Stomach (tissue), 9 donors: Measurements from ENCODE around the gene ESYT3. TPM values are rescaled to one million over a fixed set of nuclear protein-coding genes. Genes with fewer than 3 reads are reported as not detected.

Experiments used
- DNase-seq, 2 donors: peaks; one replicate each; pipeline versions ENCODE4 v3.0.0 to v3.0.0-alpha.2; 2013 to 2019
- H3K27ac ChIP-seq, 5 donors: fragments of 200-600 bp in 4 of 5; sonication (generic) in 4 of 5; one replicate each; pipeline ENCODE4 v1.5.1; 2013 to 2019; ENCODE audit warnings: mild to moderate bottlenecking in 1 of 5, moderate library complexity in 1 of 5
- H3K27me3 ChIP-seq, 3 donors: fragments of 200-600 bp; sonication (generic); one replicate each; pipeline ENCODE4 v1.5.1; 2017 to 2019; ENCODE audit warnings: mixed run types in 1 of 3
- H3K36me3 ChIP-seq, 4 donors: fragments of 200-600 bp; sonication (generic); 1 replicate in 3 of 4; 2 replicates in 1 of 4; pipeline ENCODE4 v1.5.1; 2016 to 2019
- H3K4me1 ChIP-seq, 4 donors: fragments of 200-600 bp; sonication (generic); one replicate each; pipeline ENCODE4 v1.5.1; 2016 to 2019
- H3K4me3 ChIP-seq, 4 donors: fragments of 200-600 bp; sonication (generic) in 3 of 4; one replicate each; pipeline ENCODE4 v1.5.1; 2016 to 2019; ENCODE audit warnings: mild to moderate bottlenecking in 1 of 4
- H3K9me3 ChIP-seq, 4 donors: fragments of 200-600 bp; sonication (generic); one replicate each; pipeline ENCODE4 v1.5.1; 2016 to 2019
- EP300 ChIP-seq: sonication (generic); formaldehyde crosslinking; IDR thresholded peaks from one replicate; pipeline ENCODE4 v1.6.1; 2017; ENCODE audit warnings: antibody characterized with exemption
- POLR2A ChIP-seq, 4 donors: fragments of 450-650 bp; IDR thresholded peaks; one replicate each; pipeline ENCODE4 v1.6.1; 2016; ENCODE audit warnings: antibody characterized with exemption in 4 of 4, control low read depth in 2 of 4, mild to moderate bottlenecking in 1 of 4, moderate library complexity in 1 of 4
- POLR2AphosphoS5 ChIP-seq, 3 donors: sonication (generic); formaldehyde crosslinking; IDR thresholded peaks; one replicate each; pipeline ENCODE4 v1.6.1; 2016; ENCODE audit warnings: antibody characterized with exemption in 3 of 3
- WGBS, 5 donors: extraction: QIAGEN DNeasy Blood & Tissue Kit in 3 of 5; methylation state at CpG; one replicate each; pipeline versions ENCODE4 v1.1.5 to v1.1.7; 2013 to 2018; 5-methylcytosine and 5-hydroxymethylcytosine counted together
- intact Hi-C: fragments of 100-400 bp; cut with DNase I; formaldehyde crosslinking; loops from one replicate; pipeline ENCODE4 v1.15.1; 2023; ENCODE audit warnings: low total_unique reads
- polyA plus RNA-seq, 3 donors: library from polyadenylated mRNA; stranded (reverse); fragments of 200-250 nt; gene quantifications; one replicate each; pipeline ENCODE4 v1.2.3, GENCODE V29; 2013
- total RNA-seq, 5 donors: library from RNA; depleted of rRNA; stranded (reverse); fragments of >200 nt; gene quantifications; one replicate each; pipeline versions ENCODE4 v1.1.0 to v1.2.3, GENCODE V29; 2014 to 2016
- TF ChIP-seq, protein P1 (sequence below), 7 experiments: fragments of 450-650 bp in 4 of 7; fragments of 200-600 bp in 3 of 7; sonication (generic) in 3 of 7; IDR thresholded peaks; one replicate each; pipeline ENCODE4 v1.5.1; 2016 to 2019; ENCODE audit warnings: antibody characterized with exemption in 7 of 7, control low read depth in 2 of 7, mild to moderate bottlenecking in 1 of 7
- donor health status: healthy with polysubstance abuse.
- donor health status: Bipolar disorder and iron deficiency.
- donor health status: healthy.

ESYT3 gene
- total and polyA plus RNA-seq, 8 donors = 0.44 to 7.1 (median 2.8) TPM; not detected in 1

- intact Hi-C loops = no loop called here
- Histone ChIP-seq H3K36me3 (peaks cover 0 to 4% (median 0%) of the 10 kb centered on the region in 4 donors), H3K27ac (no peak overlapping the region), H3K4me1 (peaks cover 0 to 9% (median 0%) of the 10 kb centered on the region in 4 donors), H3K9me3 (no peaks in the 10 kb centered on the region), H3K4me3 (no peak overlapping the region), H3K27me3 (peaks cover 0 to 4% (median 0%) of the 10 kb centered on the region in 3 donors)
- no peak for TF ChIP-seq POLR2A (IDR thresholded peaks at IDR 0.05)
- TF ChIP-seq, protein P1, sequence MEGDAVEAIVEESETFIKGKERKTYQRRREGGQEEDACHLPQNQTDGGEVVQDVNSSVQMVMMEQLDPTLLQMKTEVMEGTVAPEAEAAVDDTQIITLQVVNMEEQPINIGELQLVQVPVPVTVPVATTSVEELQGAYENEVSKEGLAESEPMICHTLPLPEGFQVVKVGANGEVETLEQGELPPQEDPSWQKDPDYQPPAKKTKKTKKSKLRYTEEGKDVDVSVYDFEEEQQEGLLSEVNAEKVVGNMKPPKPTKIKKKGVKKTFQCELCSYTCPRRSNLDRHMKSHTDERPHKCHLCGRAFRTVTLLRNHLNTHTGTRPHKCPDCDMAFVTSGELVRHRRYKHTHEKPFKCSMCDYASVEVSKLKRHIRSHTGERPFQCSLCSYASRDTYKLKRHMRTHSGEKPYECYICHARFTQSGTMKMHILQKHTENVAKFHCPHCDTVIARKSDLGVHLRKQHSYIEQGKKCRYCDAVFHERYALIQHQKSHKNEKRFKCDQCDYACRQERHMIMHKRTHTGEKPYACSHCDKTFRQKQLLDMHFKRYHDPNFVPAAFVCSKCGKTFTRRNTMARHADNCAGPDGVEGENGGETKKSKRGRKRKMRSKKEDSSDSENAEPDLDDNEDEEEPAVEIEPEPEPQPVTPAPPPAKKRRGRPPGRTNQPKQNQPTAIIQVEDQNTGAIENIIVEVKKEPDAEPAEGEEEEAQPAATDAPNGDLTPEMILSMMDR (IDR thresholded peaks at IDR 0.05) = no peak
- no peak for TF ChIP-seq EP300
- no peak for TF ChIP-seq POLR2AphosphoS5 (IDR thresholded peaks at IDR 0.05)
- no peak for DNase-seq
- WGBS, 5 donors = 84 to 91% (median 86%) methylated on average over 8 to 11 of the region's 11 CpGs
These were observed 23.7 kb downstream of the ESYT3 start for GRCh38 chr3:138457863-138458735.

- Histone ChIP-seq H3K4me1 (peaks cover 0 to 9% (median 0%) of the 10 kb centered on the region in 4 donors), H3K4me3 (no peak overlapping the region), H3K9me3 (no peaks in the 10 kb centered on the region), H3K27me3 (peaks cover 0 to 4% (median 0%) of the 10 kb centered on the region in 3 donors), H3K36me3 (peaks cover 0 to 4% (median 0%) of the 10 kb centered on the region in 4 donors), H3K27ac (no peak overlapping the region)
- TF ChIP-seq POLR2A (IDR thresholded peaks at IDR 0.05) = no peak
- no peak for TF ChIP-seq POLR2AphosphoS5 (IDR thresholded peaks at IDR 0.05)
- TF ChIP-seq EP300 = no peak
- TF ChIP-seq, protein P1 (IDR thresholded peaks at IDR 0.05) = no peak
- no peak for DNase-seq
- intact Hi-C loops = no loop called here
- WGBS, 5 donors = 73 to 90% (median 84%) methylated on average over 7 to 9 of the region's 9 CpGs
These were observed 24.5 kb downstream of the ESYT3 start for GRCh38 chr3:138458774-138459499.

- Histone ChIP-seq H3K4me3 (no peak overlapping the region), H3K36me3 (peaks cover 0 to 4% (median 0%) of the 10 kb centered on the region in 4 donors), H3K4me1 (peaks cover 0 to 9% (median 0%) of the 10 kb centered on the region in 4 donors), H3K9me3 (no peaks in the 10 kb centered on the region), H3K27me3 (peaks cover 0 to 4% (median 0%) of the 10 kb centered on the region in 3 donors), H3K27ac (no peak overlapping the region)
- WGBS, 5 donors = 77 to 87% (median 83%) methylated on average over 6 to 15 of the region's 15 CpGs
- intact Hi-C loops = no loop called here
- DNase-seq = no peak
- TF ChIP-seq EP300 (no peak), POLR2AphosphoS5 (IDR thresholded peaks at IDR 0.05) (no peak), POLR2A (IDR thresholded peaks at IDR 0.05) (no peak)
- TF ChIP-seq, protein P1 (IDR thresholded peaks at IDR 0.05) = no peak
These were observed 25.5 kb downstream of the ESYT3 start for GRCh38 chr3:138459619-138460535.
